Neuronal stem cell (in vitro differentiated cells): ENCODE data around the gene ARID5A.
"Not testable (repeated sequence)": the region's sequence is repeated elsewhere in the genome, so short reads cannot be mapped to it uniquely, and the experiment has no call there.

Experiments
- DNase-seq: peaks from one replicate; pipeline ENCODE4 v3.0.0-alpha.2; 2013; ENCODE audit warnings: low spot score
- H2AFZ ChIP-seq: one replicate; pipeline ENCODE4 v1.6.1; 2013; ENCODE audit warnings: mild to moderate bottlenecking, low read length, inconsistent platforms
- H2AK5ac ChIP-seq: 2 replicates; pipeline ENCODE4 v1.6.1; 2013; ENCODE audit warnings: low read depth, mild to moderate bottlenecking, inconsistent platforms, low read length, moderate library complexity, mixed read lengths
- H2BK120ac ChIP-seq: 2 replicates; pipeline ENCODE4 v1.6.1; 2013; ENCODE audit warnings: low read depth, mild to moderate bottlenecking, inconsistent platforms, low read length, moderate library complexity, mixed read lengths
- H2BK12ac ChIP-seq: one replicate; pipeline ENCODE4 v1.6.1; 2013; ENCODE audit warnings: low read length, inconsistent platforms
- H2BK15ac ChIP-seq: 2 replicates; pipeline ENCODE4 v1.6.1; 2013; ENCODE audit warnings: mild to moderate bottlenecking, low read length, inconsistent platforms, mixed read lengths
- H2BK5ac ChIP-seq: one replicate; pipeline ENCODE4 v1.6.1; 2013; ENCODE audit warnings: inconsistent platforms, mild to moderate bottlenecking, low read length, moderate library complexity
- H3K14ac ChIP-seq: one replicate; pipeline ENCODE4 v1.6.1; 2013; ENCODE audit warnings: low read length, inconsistent platforms
- H3K18ac ChIP-seq: 2 replicates; pipeline ENCODE4 v1.6.1; 2013; ENCODE audit warnings: low read length, inconsistent platforms
- H3K23ac ChIP-seq: 2 replicates; pipeline ENCODE4 v1.6.1; 2013; ENCODE audit warnings: low read depth, mild to moderate bottlenecking, mixed read lengths, low read length, inconsistent platforms; ENCODE audit not compliant: poor library complexity
- H3K27ac ChIP-seq: replicated peaks from 3 replicates; pipeline ENCODE4 v1.5.1; 2013; ENCODE audit warnings: low read length, inconsistent platforms
- H3K27me3 ChIP-seq, 3 experiments: 2 replicates each; pipeline ENCODE4 v1.6.1; 2013; ENCODE audit warnings: low read length in 3 of 3, mild to moderate bottlenecking in 2 of 3, inconsistent platforms in 1 of 3, low read depth in 1 of 3, mixed read lengths in 1 of 3, moderate library complexity in 1 of 3; ENCODE audit not compliant: control insufficient read depth in 3 of 3, insufficient read depth in 3 of 3
- H3K36me3 ChIP-seq, 2 donors: replicated peaks in 1 of 2; 2 replicates each; pipeline ENCODE4 v1.6.1; 2013; ENCODE audit warnings: low read length in 2 of 2; ENCODE audit not compliant: control insufficient read depth in 2 of 2, insufficient read depth in 2 of 2
- H3K4ac ChIP-seq: 2 replicates; pipeline ENCODE4 v1.6.1; 2013; ENCODE audit warnings: inconsistent platforms, mild to moderate bottlenecking, low read length, moderate library complexity
- H3K4me1 ChIP-seq, 2 donors: 1 replicate in 1 of 2; 2 replicates in 1 of 2; pipeline ENCODE4 v1.6.1; 2013; ENCODE audit warnings: low read length in 2 of 2, low read depth in 1 of 2; ENCODE audit not compliant: control insufficient read depth in 2 of 2, insufficient read depth in 1 of 2
- H3K4me2 ChIP-seq: one replicate; pipeline ENCODE4 v1.6.1; 2013; ENCODE audit warnings: mild to moderate bottlenecking, low read length, inconsistent platforms; ENCODE audit not compliant: insufficient read depth, poor library complexity, severe bottlenecking
- H3K4me3 ChIP-seq, 2 donors: 2 replicates each; pipeline ENCODE4 v1.5.1; 2013; ENCODE audit warnings: low read length in 2 of 2, mild to moderate bottlenecking in 2 of 2, inconsistent platforms in 1 of 2, moderate library complexity in 1 of 2
- H3K79me1 ChIP-seq: one replicate; pipeline ENCODE4 v1.6.1; 2013; ENCODE audit warnings: low read depth, mild to moderate bottlenecking, inconsistent platforms, low read length, moderate library complexity
- H3K9ac ChIP-seq: one replicate; pipeline ENCODE4 v1.6.1; 2013; ENCODE audit warnings: mild to moderate bottlenecking, low read depth, low read length, inconsistent platforms; ENCODE audit not compliant: poor library complexity
- H3K9me3 ChIP-seq, 2 donors: replicated peaks in 1 of 2; 2 replicates each; pipeline versions ENCODE3 to v1.6.1; 2013; ENCODE audit warnings: low read length in 2 of 2, mild to moderate bottlenecking in 2 of 2, inconsistent platforms in 1 of 2, low read depth in 1 of 2, mixed read lengths in 1 of 2, moderate library complexity in 1 of 2; ENCODE audit not compliant: control insufficient read depth in 2 of 2, insufficient read depth in 1 of 2
- H4K8ac ChIP-seq: one replicate; pipeline ENCODE4 v1.6.1; 2013; ENCODE audit warnings: low read depth, mild to moderate bottlenecking, inconsistent platforms, low read length, moderate library complexity
- H4K91ac ChIP-seq: one replicate; pipeline ENCODE4 v1.6.1; 2013; ENCODE audit warnings: low read length, low read depth, mild to moderate bottlenecking, inconsistent platforms; ENCODE audit not compliant: poor library complexity
- WGBS, 2 donors: extraction: QIAGEN DNeasy Blood & Tissue Kit; methylation state at CpG; one replicate each; pipeline ENCODE4 v1.1.7; 2013; ENCODE audit warnings: missing lambda C conversion rate in 2 of 2, mixed read lengths in 1 of 2; ENCODE audit not compliant: insufficient read length in 2 of 2, insufficient replicate concordance in 1 of 2; ENCODE audit errors: extremely low coverage in 2 of 2; 5-methylcytosine and 5-hydroxymethylcytosine counted together

Gene ARID5A

DNA sequence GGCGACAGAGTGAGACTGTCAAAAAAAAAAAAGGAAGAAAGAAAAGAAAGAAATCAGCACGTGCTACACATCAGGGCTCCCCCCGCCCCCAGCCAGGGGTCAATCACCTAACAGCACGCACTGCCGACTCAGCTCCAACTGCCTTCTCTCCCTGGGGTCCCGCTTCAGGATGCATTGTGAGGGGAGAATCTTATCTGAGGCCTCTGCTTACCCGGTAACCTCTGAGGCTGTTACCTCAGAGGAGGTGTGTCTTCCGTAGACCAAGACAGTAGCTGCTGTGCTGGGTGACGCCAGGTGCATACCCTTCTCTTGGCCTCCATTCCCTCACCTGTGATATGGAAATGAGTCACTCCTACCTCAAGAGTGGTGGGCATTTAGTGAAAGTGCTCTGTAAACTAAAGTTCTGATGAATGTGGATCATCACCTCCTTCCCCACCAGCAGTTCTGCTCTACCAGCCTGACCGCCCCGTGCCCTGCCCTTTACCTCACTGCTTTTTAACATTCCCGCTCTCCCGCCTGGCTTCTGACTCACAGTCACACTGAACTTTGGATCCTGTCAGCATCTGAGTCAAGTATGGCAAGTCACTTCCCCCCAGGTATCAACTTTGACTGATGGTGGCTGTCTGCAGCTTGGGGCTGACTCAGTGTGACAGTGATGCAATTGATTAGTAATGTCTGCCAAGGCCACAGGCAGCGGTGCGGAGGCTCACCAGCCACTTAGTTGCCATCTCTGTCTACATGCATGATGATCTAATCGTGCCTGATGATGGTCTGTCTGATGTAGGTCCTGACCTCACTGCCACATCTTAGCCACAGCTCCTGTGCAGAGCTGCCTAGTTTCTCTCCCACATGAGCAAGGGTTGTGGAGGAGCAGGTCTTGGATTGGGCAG lies 20.1 kb downstream of the ARID5A start:
- H3K9me3 ChIP-seq, result no peaks in the 10 kb centered on the region
- no peak overlapping the region for H3K4ac ChIP-seq
- H2AK5ac ChIP-seq, result no peak overlapping the region
- H3K14ac ChIP-seq, result no peak overlapping the region
- H2BK12ac ChIP-seq, result no peak overlapping the region
- no peak overlapping the region for H3K23ac ChIP-seq
- no peaks in the 10 kb centered on the region for H3K4me1 ChIP-seq
- H3K79me1 ChIP-seq, result no peaks in the 10 kb centered on the region
- WGBS, 2 donors, result no CpG with 5 or more reads among the region's 16 CpGs
- no peak overlapping the region for H3K9ac ChIP-seq
- peaks cover 0 to 2% of the 10 kb centered on the region in 2 donors for H3K36me3 ChIP-seq
- H3K4me3 ChIP-seq, result no peak overlapping the region
- no peak overlapping the region for H2BK15ac ChIP-seq
- H4K91ac ChIP-seq, result no peak overlapping the region
- H3K27ac ChIP-seq, result no peak overlapping the region
- H3K27me3 ChIP-seq, result no peaks in the 10 kb centered on the region
- H2AFZ ChIP-seq, result no peak overlapping the region
- H4K8ac ChIP-seq, result no peak overlapping the region
- no peak overlapping the region for H3K4me2 ChIP-seq
- no peak for DNase-seq
- no peak overlapping the region for H3K18ac ChIP-seq
- no peak overlapping the region for H2BK5ac ChIP-seq
- H2BK120ac ChIP-seq, result no peak overlapping the region

GRCh38 chr2:96557421-96557820 lies 20.9 kb downstream of the ARID5A start:
- H3K27ac ChIP-seq, H3K4me3 ChIP-seq: not testable (repeated sequence)
- WGBS, 2 donors, result no CpG with 5 or more reads among the region's 6 CpGs

GRCh38 chr2:96558061-96558460 lies 21.5 kb downstream of the ARID5A start:
- no peak overlapping the region for H3K4ac ChIP-seq
- H3K27ac ChIP-seq, result no peak overlapping the region
- H3K79me1 ChIP-seq, result no peaks in the 10 kb centered on the region
- H3K36me3 ChIP-seq, result no peaks in the 10 kb centered on the region
- H2BK120ac ChIP-seq, result no peak overlapping the region
- no peak overlapping the region for H3K14ac ChIP-seq
- no peak overlapping the region for H4K91ac ChIP-seq
- no peak overlapping the region for H2AK5ac ChIP-seq
- H2BK5ac ChIP-seq, result no peak overlapping the region
- no peak overlapping the region for H2BK15ac ChIP-seq
- no peak overlapping the region for H3K23ac ChIP-seq
- H3K27me3 ChIP-seq, result no peaks in the 10 kb centered on the region
- no peak overlapping the region for H3K4me3 ChIP-seq
- no CpG with 5 or more reads among the region's 6 CpGs for WGBS, 2 donors
- H3K4me1 ChIP-seq, result no peaks in the 10 kb centered on the region
- H3K18ac ChIP-seq, result no peak overlapping the region
- H3K9me3 ChIP-seq, result no peaks in the 10 kb centered on the region
- H3K4me2 ChIP-seq, result no peak overlapping the region
- no peak overlapping the region for H2BK12ac ChIP-seq
- no peak overlapping the region for H2AFZ ChIP-seq
- DNase-seq, result no peak
- no peak overlapping the region for H3K9ac ChIP-seq
- no peak overlapping the region for H4K8ac ChIP-seq

More at GRCh38 chr2:96557421-96557820, 20.9 kb downstream of the ARID5A start:
- H4K91ac ChIP-seq, H3K9me3 ChIP-seq, H2BK12ac ChIP-seq, H3K4me1 ChIP-seq, H3K4me2 ChIP-seq, H2BK15ac ChIP-seq, H4K8ac ChIP-seq, H3K9ac ChIP-seq, H3K79me1 ChIP-seq, H3K36me3 ChIP-seq, H2BK5ac ChIP-seq, H3K4ac ChIP-seq, H3K18ac ChIP-seq, H2BK120ac ChIP-seq, H2AK5ac ChIP-seq, H3K14ac ChIP-seq, H2AFZ ChIP-seq, H3K23ac ChIP-seq, DNase-seq, H3K27me3 ChIP-seq: not testable (repeated sequence)

- no peak overlapping the region for H3K4ac ChIP-seq
- no peak overlapping the region for H3K4me2 ChIP-seq
- no peak overlapping the region for H3K27ac ChIP-seq
- DNase-seq, result no peak
- no peak overlapping the region for H3K14ac ChIP-seq
- H2BK120ac ChIP-seq, result no peak overlapping the region
- no peak overlapping the region for H2BK5ac ChIP-seq
- H3K9ac ChIP-seq, result no peak overlapping the region
- H2BK12ac ChIP-seq, result no peak overlapping the region
- H3K4me1 ChIP-seq, result no peaks in the 10 kb centered on the region
- no peaks in the 10 kb centered on the region for H3K9me3 ChIP-seq
- H3K27me3 ChIP-seq, result no peaks in the 10 kb centered on the region
- no peaks in the 10 kb centered on the region for H3K36me3 ChIP-seq
- H2AFZ ChIP-seq, result no peak overlapping the region
- no peak overlapping the region for H3K23ac ChIP-seq
- WGBS, 2 donors, result no CpG with 5 or more reads among the region's 8 CpGs
- no peak overlapping the region for H2AK5ac ChIP-seq
- H3K79me1 ChIP-seq, result no peaks in the 10 kb centered on the region
- H3K4me3 ChIP-seq, result no peak overlapping the region
- no peak overlapping the region for H3K18ac ChIP-seq
- H2BK15ac ChIP-seq, result no peak overlapping the region
- H4K8ac ChIP-seq, result no peak overlapping the region
- H4K91ac ChIP-seq, result no peak overlapping the region
Observed at GRCh38 chr2:96558485-96558884, 21.9 kb downstream of the ARID5A start.
